IMR-90 (cell line): ENCODE measurements around the gene CCER1. TPM values are rescaled to one million over a fixed set of nuclear protein-coding genes. Genes with fewer than 3 reads are reported as not detected.

Experiments
- ATAC-seq: fragments of 200-7000 bp; cut with Tn5 transposase; 2 replicates; pipeline ENCODE4 v1.9.1; 2020; ENCODE audit warnings: low read depth, mild to moderate bottlenecking, moderate library complexity
- BruUV-seq: library from RNA; stranded (reverse); fragments of 400-500 nt; replicated peaks from 2 replicates; lab custom pipeline; 2021; lab: Mats Ljungman, UMichigan
- CTCF ChIA-PET: fragments of 300-600 bp; formaldehyde crosslinking; extraction: SDS; loops from one replicate; lab custom pipeline; 2021; ENCODE audit warnings: antibody characterized with exemption; lab: Yijun Ruan, JAX
- POLR2A ChIA-PET: fragments of 300-600 bp; sonication (Branson Sonifier 250); formaldehyde crosslinking; loops from one replicate; lab custom pipeline; 2022; ENCODE audit warnings: antibody characterized with exemption; ENCODE audit not compliant: unreplicated experiment; lab: Charles Lee
- DNase-seq: peaks from one replicate; pipeline ENCODE4 v3.0.0; 2013
- H2AFZ ChIP-seq: replicated peaks from 2 replicates; pipeline ENCODE3; 2013; ENCODE audit warnings: low read length, mild to moderate bottlenecking; ENCODE audit not compliant: poor library complexity
- H2AK5ac ChIP-seq: 2 replicates; pipeline ENCODE4 v1.6.1; 2013; ENCODE audit warnings: low read depth, low read length, inconsistent platforms
- H2AK9ac ChIP-seq: replicated peaks from 2 replicates; pipeline ENCODE3; 2013; ENCODE audit warnings: mild to moderate bottlenecking, low read depth, low read length, moderate library complexity; ENCODE audit not compliant: poor library complexity
- H2BK120ac ChIP-seq: 2 replicates; pipeline ENCODE4 v1.6.1; 2013; ENCODE audit warnings: low read depth, low read length, inconsistent platforms
- H2BK15ac ChIP-seq: 3 replicates; pipeline ENCODE4 v1.6.1; 2013; ENCODE audit warnings: low read depth, low read length, inconsistent platforms
- H2BK20ac ChIP-seq: 2 replicates; pipeline ENCODE4 v1.6.1; 2013; ENCODE audit warnings: low read depth, mild to moderate bottlenecking, inconsistent platforms, low read length, moderate library complexity
- H2BK5ac ChIP-seq: 2 replicates; pipeline ENCODE4 v1.6.1; 2013; ENCODE audit warnings: mild to moderate bottlenecking, low read depth, low read length, inconsistent platforms; ENCODE audit not compliant: poor library complexity, severe bottlenecking
- H3K14ac ChIP-seq: replicated peaks from 2 replicates; pipeline ENCODE4 v1.6.1; 2013; ENCODE audit warnings: low read depth, low read length, inconsistent platforms
- H3K18ac ChIP-seq: 2 replicates; pipeline ENCODE4 v1.6.1; 2013; ENCODE audit warnings: low read depth, low read length, control low read depth
- H3K23ac ChIP-seq: 2 replicates; pipeline ENCODE4 v1.6.1; 2013; ENCODE audit warnings: low read depth, low read length, inconsistent platforms
- H3K27ac ChIP-seq: 2 replicates; pipeline ENCODE4 v1.5.1; 2013; ENCODE audit warnings: mild to moderate bottlenecking, control low read depth, low read length; ENCODE audit not compliant: insufficient read depth
- H3K27me3 ChIP-seq: 2 replicates; pipeline ENCODE4 v1.6.1; 2013; ENCODE audit warnings: low read length; ENCODE audit not compliant: control insufficient read depth, insufficient read depth
- H3K36me3 ChIP-seq: 2 replicates; pipeline ENCODE4 v1.6.1; 2013; ENCODE audit warnings: low read length, mixed read lengths; ENCODE audit not compliant: control insufficient read depth, insufficient read depth
- H3K4ac ChIP-seq: 2 replicates; pipeline ENCODE4 v1.6.1; 2013; ENCODE audit warnings: low read depth, low read length, inconsistent platforms
- H3K4me1 ChIP-seq: 2 replicates; pipeline ENCODE4 v1.6.1; 2013; ENCODE audit warnings: low read length, mixed read lengths; ENCODE audit not compliant: control insufficient read depth, insufficient read depth
- H3K4me2 ChIP-seq: 2 replicates; pipeline ENCODE4 v1.6.1; 2013; ENCODE audit warnings: low read depth, mild to moderate bottlenecking, control low read depth, low read length, moderate library complexity
- H3K4me3 ChIP-seq: 2 replicates; pipeline ENCODE4 v1.5.1; 2013; ENCODE audit warnings: low read depth, mild to moderate bottlenecking, control low read depth, low read length, moderate library complexity; ENCODE audit not compliant: insufficient read depth
- H3K56ac ChIP-seq: 2 replicates; pipeline ENCODE4 v1.6.1; 2013; ENCODE audit warnings: low read length, inconsistent platforms; ENCODE audit not compliant: insufficient read depth; ENCODE audit errors: extremely low read depth
- H3K79me1 ChIP-seq, 2 experiments: 2 replicates each; pipeline ENCODE4 v1.6.1; 2013; ENCODE audit warnings: low read length in 2 of 2, inconsistent platforms in 1 of 2, low read depth in 1 of 2
- H3K9ac ChIP-seq: 2 replicates; pipeline ENCODE4 v1.6.1; 2013; ENCODE audit warnings: low read depth, low read length, control low read depth
- H3K9me1 ChIP-seq: 2 replicates; pipeline ENCODE4 v1.6.1; 2013; ENCODE audit warnings: low read length, inconsistent platforms; ENCODE audit not compliant: insufficient read depth
- H3K9me3 ChIP-seq: 2 replicates; pipeline ENCODE4 v1.6.1; 2013; ENCODE audit warnings: low read length; ENCODE audit not compliant: control insufficient read depth, insufficient read depth
- H4K20me1 ChIP-seq: 2 replicates; pipeline ENCODE4 v1.6.1; 2013; ENCODE audit warnings: low read length, inconsistent platforms; ENCODE audit not compliant: insufficient read depth
- H4K5ac ChIP-seq: 2 replicates; pipeline ENCODE4 v1.6.1; 2013; ENCODE audit warnings: mild to moderate bottlenecking, low read depth, low read length, control low read depth
- H4K8ac ChIP-seq, 2 experiments: 2 replicates each; pipeline ENCODE4 v1.6.1; 2013; ENCODE audit warnings: low read depth in 2 of 2, low read length in 2 of 2, control low read depth in 1 of 2, inconsistent platforms in 1 of 2
- H4K91ac ChIP-seq: 2 replicates; pipeline ENCODE4 v1.6.1; 2013; ENCODE audit warnings: low read depth, low read length, inconsistent platforms; ENCODE audit not compliant: insufficient read depth
- FOS ChIP-seq: fragments of 150-350 bp; IDR thresholded peaks from 2 replicates; pipeline ENCODE4 v1.6.1; 2016; ENCODE audit warnings: low read depth, low read length
- MAFK ChIP-seq: IDR thresholded peaks from 2 replicates; pipeline ENCODE4 v1.6.1; 2012; ENCODE audit warnings: low read depth, low read length, improper control_type of control experiment
- MAZ ChIP-seq: IDR thresholded peaks from 2 replicates; pipeline ENCODE4 v1.6.1; 2012; ENCODE audit warnings: low read depth, mild to moderate bottlenecking, low read length, improper control_type of control experiment, moderate library complexity, borderline replicate concordance
- NFE2L2 ChIP-seq: fragments of 150-350 bp; IDR thresholded peaks from 2 replicates; pipeline ENCODE4 v1.6.1; 2016; ENCODE audit warnings: low read depth, mild to moderate bottlenecking, low read length
- WGBS, 2 experiments: methylation state at CpG; one replicate each; pipeline versions ENCODE4 v1.1.5 to v1.1.7; 2013; ENCODE audit warnings: missing lambda C conversion rate in 2 of 2; ENCODE audit not compliant: insufficient read length in 1 of 2; ENCODE audit errors: extremely low coverage in 2 of 2; 5-methylcytosine and 5-hydroxymethylcytosine counted together
- dilution Hi-C: fragments of 300-500 bp; cut with HindIII; formaldehyde crosslinking; loops from one replicate; pipeline ENCODE4 v1.14.3; 2018; ENCODE audit warnings: low sequenced_read_pairs; ENCODE audit not compliant: unreplicated experiment
- in situ Hi-C: fragments of 300-500 bp; cut with MboI; formaldehyde crosslinking; loops from 3 replicates; pipeline ENCODE4 v1.14.3; 2019; ENCODE audit warnings: low sequenced_read_pairs, inconsistent platforms, mixed read lengths
- intact Hi-C: fragments of 100-400 bp; cut with micrococcal nuclease; formaldehyde crosslinking; loops from 2 replicates; pipeline ENCODE4 v1.10.0; 2022
- polyA plus RNA-seq, 3 experiments: library from polyadenylated mRNA; depleted of rRNA; stranded (reverse); fragments of >200 nt; gene quantifications; 2 replicates each; pipeline ENCODE4 v1.2.3, GENCODE V29; 2012; ENCODE audit warnings: low replicate concordance in 1 of 3
- total RNA-seq: library from RNA; depleted of rRNA; stranded (reverse); fragments of >200 nt; gene quantifications from 2 replicates; pipeline ENCODE4 v1.2.3, GENCODE V29; 2012
- TF ChIP-seq, protein P1 (sequence below): conservative IDR thresholded peaks from 2 replicates; pipeline ENCODE4 v1.5.1; 2012; ENCODE audit warnings: mild to moderate bottlenecking, low read depth, low read length, improper control_type of control experiment

The CCER1 gene
- total and polyA plus RNA-seq, 2 of the 4 experiments (the other 2 are of a cell fraction): not detected

DNA sequence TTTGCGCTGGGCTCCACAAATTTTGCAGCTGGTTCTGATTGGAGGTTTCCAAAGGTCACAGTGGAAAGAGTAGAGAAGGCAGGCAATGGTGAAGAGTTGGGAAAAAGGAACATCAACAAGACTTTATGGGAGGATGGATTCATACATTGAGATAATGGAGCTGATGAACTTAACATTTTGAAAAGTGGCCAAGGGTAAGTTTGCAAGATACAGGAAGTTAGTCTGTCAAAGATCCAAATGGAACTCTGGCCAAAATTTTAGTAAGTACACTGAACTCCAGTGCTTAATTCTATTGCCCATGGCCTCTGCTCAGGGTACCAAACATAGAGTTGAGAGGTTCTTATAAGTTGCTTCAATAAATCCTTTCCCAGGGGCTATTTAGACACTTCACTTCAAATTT, 15.6 kb downstream of the CCER1 start:
- Histone ChIP-seq H2AK9ac (no peak overlapping the region), H3K4me3 (no peak overlapping the region), H3K4me1 (peaks cover 4% of the 10 kb centered on the region; the same call in 1 of the 2 replicates), H3K18ac (no peak overlapping the region), H3K36me3 (no peaks in the 10 kb centered on the region), H2BK120ac (no peak overlapping the region), H4K20me1 (no peaks in the 10 kb centered on the region), H4K91ac (no peak overlapping the region), H3K4me2 (no peak overlapping the region), H3K56ac (no peak overlapping the region), H3K27me3 (no peaks in the 10 kb centered on the region), H3K14ac (no peak overlapping the region), H3K9me3 (no peaks in the 10 kb centered on the region), H3K23ac (no peak overlapping the region), H2BK5ac (no peak overlapping the region), H2BK15ac (no peak overlapping the region), H2AK5ac (no peak overlapping the region), H3K9me1 (peaks cover 3% of the 10 kb centered on the region; the same call in 1 of the 2 replicates), H3K9ac (no peak overlapping the region), H2AFZ (no peak overlapping the region), H3K4ac (no peak overlapping the region), H4K8ac (no peak overlapping the region), H3K79me1 (no peaks in the 10 kb centered on the region), H3K27ac (no peak overlapping the region), H2BK20ac (no peak overlapping the region), H4K5ac (no peak overlapping the region)
- intact Hi-C loops (no loop called here), dilution Hi-C loops (no loop called here), in situ Hi-C loops (loop anchor here (10.0 kb wide), 1 partner anchor 1395 kb away; no protein-coding TSS in a partner anchor)
- POLR2A ChIA-PET: no interaction called here
- DNase-seq (peak; percentile 26), ATAC-seq (no peak)
- TF ChIP-seq, protein P1, sequence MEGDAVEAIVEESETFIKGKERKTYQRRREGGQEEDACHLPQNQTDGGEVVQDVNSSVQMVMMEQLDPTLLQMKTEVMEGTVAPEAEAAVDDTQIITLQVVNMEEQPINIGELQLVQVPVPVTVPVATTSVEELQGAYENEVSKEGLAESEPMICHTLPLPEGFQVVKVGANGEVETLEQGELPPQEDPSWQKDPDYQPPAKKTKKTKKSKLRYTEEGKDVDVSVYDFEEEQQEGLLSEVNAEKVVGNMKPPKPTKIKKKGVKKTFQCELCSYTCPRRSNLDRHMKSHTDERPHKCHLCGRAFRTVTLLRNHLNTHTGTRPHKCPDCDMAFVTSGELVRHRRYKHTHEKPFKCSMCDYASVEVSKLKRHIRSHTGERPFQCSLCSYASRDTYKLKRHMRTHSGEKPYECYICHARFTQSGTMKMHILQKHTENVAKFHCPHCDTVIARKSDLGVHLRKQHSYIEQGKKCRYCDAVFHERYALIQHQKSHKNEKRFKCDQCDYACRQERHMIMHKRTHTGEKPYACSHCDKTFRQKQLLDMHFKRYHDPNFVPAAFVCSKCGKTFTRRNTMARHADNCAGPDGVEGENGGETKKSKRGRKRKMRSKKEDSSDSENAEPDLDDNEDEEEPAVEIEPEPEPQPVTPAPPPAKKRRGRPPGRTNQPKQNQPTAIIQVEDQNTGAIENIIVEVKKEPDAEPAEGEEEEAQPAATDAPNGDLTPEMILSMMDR: no peak
- TF ChIP-seq NFE2L2 (no peak), FOS (no peak), MAFK (no peak), MAZ (no peak)
- BruUV-seq: no TSS peak
- no CpG with 5 or more reads among the region's 1 CpG for WGBS, 2 experiments
- CTCF ChIA-PET: no interaction called here
